ENCODE results near the gene MMP20.
"Not testable (repeated sequence)": the region's sequence is repeated elsewhere in the genome, so short reads cannot be mapped to it uniquely, and the experiment has no call there.

Gene MMP20

DNA sequence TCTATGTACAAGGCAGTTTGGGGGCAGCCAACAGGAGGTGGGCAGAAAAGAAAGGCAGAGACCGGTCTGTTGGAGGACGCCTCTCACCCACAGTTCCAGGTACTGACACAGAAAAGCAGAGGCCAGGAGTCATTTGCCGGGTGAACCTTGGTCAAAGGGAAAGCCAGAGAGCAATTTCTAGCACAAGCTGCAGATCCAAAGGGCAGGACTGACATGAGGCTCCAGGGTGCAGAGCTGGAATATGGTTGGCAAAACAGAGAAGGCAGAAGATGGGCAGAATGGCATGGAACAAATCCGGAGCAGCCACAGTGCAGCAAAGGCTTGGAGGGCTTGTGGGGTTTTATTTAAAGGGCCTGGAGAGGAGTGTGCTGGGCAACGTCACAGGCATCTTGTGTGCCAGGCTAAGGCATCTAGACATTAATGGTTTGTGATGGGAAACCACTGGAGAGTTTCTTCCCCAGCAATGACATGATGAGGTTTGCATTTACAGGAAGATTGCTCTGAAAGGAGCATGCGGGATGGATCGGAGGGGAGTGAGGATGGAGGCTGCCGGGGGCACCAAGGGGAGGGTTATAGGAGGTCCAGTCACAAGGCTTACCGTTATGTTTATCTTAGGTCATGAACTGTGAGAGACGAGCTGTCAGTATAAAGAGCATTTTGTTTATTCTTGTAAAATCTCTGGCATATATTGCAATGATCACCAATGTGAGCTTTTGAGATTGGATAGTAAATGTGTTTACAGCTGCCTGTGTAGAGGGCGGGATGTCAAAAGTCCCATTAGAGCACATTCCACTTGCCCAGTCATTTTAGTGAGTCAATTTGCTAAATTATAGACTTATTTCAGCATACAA is 5.7 kb upstream of the MMP20 start (continued):
- TF ChIP-seq ZNF785 (tag by site-specific recombination; IDR thresholded peaks at IDR 0.05): no peak
- TF ChIP-seq ZNF354C (tag by site-specific recombination; IDR thresholded peaks at IDR 0.05; ENCODE audit: borderline replicate concordance, low read depth): no peak

DNA sequence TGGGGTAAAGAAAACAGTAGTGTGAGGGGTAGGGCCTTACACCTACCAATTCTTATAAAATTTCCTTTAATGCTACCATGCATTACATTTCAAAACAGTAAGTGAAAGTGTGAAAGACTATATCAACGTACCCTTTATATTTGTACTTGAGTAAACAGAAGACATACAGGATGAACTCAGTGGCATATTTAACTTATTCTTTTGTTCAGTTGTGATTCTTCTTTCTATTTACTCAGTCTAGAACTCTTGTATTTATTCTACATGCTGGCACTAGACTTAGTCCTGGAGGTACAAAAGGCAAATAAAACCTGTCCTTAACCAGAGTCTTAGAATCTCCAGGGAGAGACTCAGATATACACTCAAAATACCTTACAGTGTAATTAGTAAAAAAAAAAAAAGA is 4.8 kb upstream of the MMP20 start:
- H3K36me3 ChIP-seq (ENCODE audit: control insufficient read depth in 2 of 2, insufficient read depth in 1 of 2, low read length in 2 of 2); H3K4me1 ChIP-seq (ENCODE audit: control insufficient read depth, insufficient read depth, low read length); POLR2A ChIA-PET; CTCF ChIA-PET; H3K9me3 ChIP-seq (ENCODE audit: control insufficient read depth, insufficient read depth, low read depth, low read length); H3K27ac ChIP-seq (ENCODE audit: extremely low read depth, low read depth, low read length); H3K4me3 ChIP-seq (ENCODE audit: low read depth, low read length): not testable (repeated sequence)

DNA sequence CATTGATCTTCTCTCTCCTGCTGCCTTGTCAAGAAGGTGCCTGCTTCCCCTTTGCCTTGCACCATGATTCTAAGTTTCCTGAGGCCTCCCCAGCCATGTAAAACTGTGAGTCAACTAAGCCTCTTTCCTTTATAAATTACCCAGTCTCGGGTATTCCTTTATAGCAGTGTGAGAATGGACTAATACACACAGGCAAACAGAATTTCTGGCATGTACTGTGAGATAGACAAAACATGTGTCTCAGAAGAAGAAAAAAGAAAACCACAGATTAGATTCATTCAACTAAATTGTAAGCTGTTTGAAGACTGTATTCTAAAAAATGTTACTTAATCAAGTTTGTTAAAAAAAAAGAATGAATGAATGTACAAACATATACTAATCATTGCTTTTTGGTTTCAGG is 1.5 kb upstream of the MMP20 start:
- TF ChIP-seq KLF10 (tag by site-specific recombination; IDR thresholded peaks at IDR 0.05) (no peak), SCRT2 (tag by site-specific recombination; IDR thresholded peaks at IDR 0.05) (no peak), ZNF239 (tag by site-specific recombination; IDR thresholded peaks at IDR 0.05) (no peak)
- H3K36me3 ChIP-seq (ENCODE audit: control insufficient read depth in 2 of 2, insufficient read depth in 1 of 2, low read length in 2 of 2): no peaks in the 10 kb centered on the region
- ChIA-PET POLR2A (no interaction called here), CTCF (no interaction called here)
- H3K4me1 ChIP-seq (ENCODE audit: control insufficient read depth, insufficient read depth, low read length): no peaks in the 10 kb centered on the region
- H3K4me3 ChIP-seq (ENCODE audit: low read depth, low read length): no peak overlapping the region
- H3K9me3 ChIP-seq (ENCODE audit: control insufficient read depth, insufficient read depth, low read depth, low read length): no peaks in the 10 kb centered on the region
- no peak overlapping the region for H3K27ac ChIP-seq (ENCODE audit: extremely low read depth, low read depth, low read length)

DNA sequence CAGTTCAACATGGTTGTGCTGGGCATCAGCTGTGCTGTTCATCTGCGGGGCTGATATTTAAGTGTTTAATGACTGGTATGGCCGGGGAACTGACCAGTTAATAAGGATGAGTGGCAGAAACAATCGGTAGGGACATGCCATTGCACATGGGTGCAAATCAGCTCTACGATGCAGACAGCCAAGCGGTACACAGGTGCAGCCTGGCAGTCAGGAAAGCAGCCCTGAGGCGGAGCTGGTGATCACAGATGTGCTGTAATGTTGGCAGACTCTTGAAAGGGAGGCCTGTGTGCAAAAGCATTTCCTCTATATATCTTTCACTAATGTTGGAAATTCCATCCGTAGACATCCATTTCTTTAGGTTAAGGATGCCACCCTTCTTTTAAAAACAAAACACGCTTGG is 1.1 kb downstream of the MMP20 start:
- TF ChIP-seq ZNF10 (tag by site-specific recombination; IDR thresholded peaks at IDR 0.05): no peak
- TF ChIP-seq ZNF423 (tag by site-specific recombination; IDR thresholded peaks at IDR 0.05): no peak
- TF ChIP-seq TRIM28 (IDR thresholded peaks at IDR 0.05; ENCODE audit: borderline replicate concordance, low read length): no peak
- TF ChIP-seq MZF1 (tag by site-specific recombination; IDR thresholded peaks at IDR 0.05; ENCODE audit: borderline replicate concordance): no peak
- no peak for TF ChIP-seq ZNF658 (tag by site-specific recombination; IDR thresholded peaks at IDR 0.05)
- H3K27ac ChIP-seq (ENCODE audit: extremely low read depth, low read depth, low read length): no peak overlapping the region
- ChIA-PET POLR2A (no interaction called here), CTCF (interaction anchor here (0.7 to 1.2 kb wide), 2 partner anchors 10 to 318 kb away, joined by 3 to 4 read pairs; no protein-coding TSS in a partner anchor)
- H3K9me3 ChIP-seq (ENCODE audit: control insufficient read depth, insufficient read depth, low read depth, low read length): no peaks in the 10 kb centered on the region
- H3K4me3 ChIP-seq (ENCODE audit: low read depth, low read length): no peak overlapping the region
- H3K4me1 ChIP-seq (ENCODE audit: control insufficient read depth, insufficient read depth, low read length): no peaks in the 10 kb centered on the region
- no peaks in the 10 kb centered on the region for H3K36me3 ChIP-seq (ENCODE audit: control insufficient read depth in 2 of 2, insufficient read depth in 1 of 2, low read length in 2 of 2)

DNA sequence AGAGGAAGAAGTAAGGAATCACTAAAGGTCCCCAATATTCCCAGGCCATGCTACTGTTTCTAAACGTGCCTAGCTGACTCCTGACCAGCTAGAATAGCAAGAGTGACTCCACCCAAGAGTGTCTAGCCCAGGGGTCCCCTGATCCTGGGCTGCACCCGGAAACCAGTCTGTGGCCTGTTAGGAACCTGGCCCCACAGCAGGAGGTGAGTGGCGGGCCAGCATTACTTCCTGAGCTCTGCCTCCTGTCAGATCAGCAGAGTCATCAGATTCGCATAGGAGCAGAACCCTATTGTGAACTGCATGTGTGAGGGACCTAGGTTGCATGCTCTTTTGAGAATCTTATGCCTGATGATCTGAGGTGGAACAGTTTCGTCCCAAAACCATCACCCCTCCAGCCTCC is 2.0 kb downstream of the MMP20 start:
- CTCF ChIA-PET: interaction anchor here (0.6 kb wide), 1 partner anchor 12 kb away, joined by 3 read pairs; no protein-coding TSS in a partner anchor
- Histone ChIP-seq H3K4me1 (ENCODE audit: control insufficient read depth, insufficient read depth, low read length) (no peaks in the 10 kb centered on the region), H3K4me3 (ENCODE audit: low read depth, low read length) (no peak overlapping the region), H3K36me3 (ENCODE audit: control insufficient read depth in 2 of 2, insufficient read depth in 1 of 2, low read length in 2 of 2) (no peaks in the 10 kb centered on the region), H3K9me3 (ENCODE audit: control insufficient read depth, insufficient read depth, low read depth, low read length) (no peaks in the 10 kb centered on the region), H3K27ac (ENCODE audit: extremely low read depth, low read depth, low read length) (no peak overlapping the region)
- POLR2A ChIA-PET: no interaction called here
- TF ChIP-seq ZEB2 (tag by site-specific recombination; IDR thresholded peaks at IDR 0.05) (no peak), ZNF664 (tag by site-specific recombination; IDR thresholded peaks at IDR 0.05) (no peak), ZNF558 (tag by site-specific recombination; IDR thresholded peaks at IDR 0.05) (no peak), ZNF24 (tag by site-specific recombination; IDR thresholded peaks at IDR 0.05) (no peak), ZBTB8A (tag by site-specific recombination; IDR thresholded peaks at IDR 0.05) (no peak), YY2 (tag by site-specific recombination; IDR thresholded peaks at IDR 0.05) (no peak)
- TF ChIP-seq, protein P1, sequence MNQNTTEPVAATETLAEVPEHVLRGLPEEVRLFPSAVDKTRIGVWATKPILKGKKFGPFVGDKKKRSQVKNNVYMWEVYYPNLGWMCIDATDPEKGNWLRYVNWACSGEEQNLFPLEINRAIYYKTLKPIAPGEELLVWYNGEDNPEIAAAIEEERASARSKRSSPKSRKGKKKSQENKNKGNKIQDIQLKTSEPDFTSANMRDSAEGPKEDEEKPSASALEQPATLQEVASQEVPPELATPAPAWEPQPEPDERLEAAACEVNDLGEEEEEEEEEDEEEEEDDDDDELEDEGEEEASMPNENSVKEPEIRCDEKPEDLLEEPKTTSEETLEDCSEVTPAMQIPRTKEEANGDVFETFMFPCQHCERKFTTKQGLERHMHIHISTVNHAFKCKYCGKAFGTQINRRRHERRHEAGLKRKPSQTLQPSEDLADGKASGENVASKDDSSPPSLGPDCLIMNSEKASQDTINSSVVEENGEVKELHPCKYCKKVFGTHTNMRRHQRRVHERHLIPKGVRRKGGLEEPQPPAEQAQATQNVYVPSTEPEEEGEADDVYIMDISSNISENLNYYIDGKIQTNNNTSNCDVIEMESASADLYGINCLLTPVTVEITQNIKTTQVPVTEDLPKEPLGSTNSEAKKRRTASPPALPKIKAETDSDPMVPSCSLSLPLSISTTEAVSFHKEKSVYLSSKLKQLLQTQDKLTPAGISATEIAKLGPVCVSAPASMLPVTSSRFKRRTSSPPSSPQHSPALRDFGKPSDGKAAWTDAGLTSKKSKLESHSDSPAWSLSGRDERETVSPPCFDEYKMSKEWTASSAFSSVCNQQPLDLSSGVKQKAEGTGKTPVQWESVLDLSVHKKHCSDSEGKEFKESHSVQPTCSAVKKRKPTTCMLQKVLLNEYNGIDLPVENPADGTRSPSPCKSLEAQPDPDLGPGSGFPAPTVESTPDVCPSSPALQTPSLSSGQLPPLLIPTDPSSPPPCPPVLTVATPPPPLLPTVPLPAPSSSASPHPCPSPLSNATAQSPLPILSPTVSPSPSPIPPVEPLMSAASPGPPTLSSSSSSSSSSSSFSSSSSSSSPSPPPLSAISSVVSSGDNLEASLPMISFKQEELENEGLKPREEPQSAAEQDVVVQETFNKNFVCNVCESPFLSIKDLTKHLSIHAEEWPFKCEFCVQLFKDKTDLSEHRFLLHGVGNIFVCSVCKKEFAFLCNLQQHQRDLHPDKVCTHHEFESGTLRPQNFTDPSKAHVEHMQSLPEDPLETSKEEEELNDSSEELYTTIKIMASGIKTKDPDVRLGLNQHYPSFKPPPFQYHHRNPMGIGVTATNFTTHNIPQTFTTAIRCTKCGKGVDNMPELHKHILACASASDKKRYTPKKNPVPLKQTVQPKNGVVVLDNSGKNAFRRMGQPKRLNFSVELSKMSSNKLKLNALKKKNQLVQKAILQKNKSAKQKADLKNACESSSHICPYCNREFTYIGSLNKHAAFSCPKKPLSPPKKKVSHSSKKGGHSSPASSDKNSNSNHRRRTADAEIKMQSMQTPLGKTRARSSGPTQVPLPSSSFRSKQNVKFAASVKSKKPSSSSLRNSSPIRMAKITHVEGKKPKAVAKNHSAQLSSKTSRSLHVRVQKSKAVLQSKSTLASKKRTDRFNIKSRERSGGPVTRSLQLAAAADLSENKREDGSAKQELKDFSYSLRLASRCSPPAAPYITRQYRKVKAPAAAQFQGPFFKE (tag by site-specific recombination; IDR thresholded peaks at IDR 0.05; ENCODE audit: borderline replicate concordance): no peak

Data from HEK293 (cell line).